Inferior parietal cortex (tissue), 1 donor: ENCODE data around the gene CPNE5.

ENCODE experiments used
- DNase-seq: peaks from one replicate; pipeline ENCODE4 v3.0.0-alpha.2; 2016; ENCODE audit errors: extremely low spot score

The CPNE5 gene

DNA sequence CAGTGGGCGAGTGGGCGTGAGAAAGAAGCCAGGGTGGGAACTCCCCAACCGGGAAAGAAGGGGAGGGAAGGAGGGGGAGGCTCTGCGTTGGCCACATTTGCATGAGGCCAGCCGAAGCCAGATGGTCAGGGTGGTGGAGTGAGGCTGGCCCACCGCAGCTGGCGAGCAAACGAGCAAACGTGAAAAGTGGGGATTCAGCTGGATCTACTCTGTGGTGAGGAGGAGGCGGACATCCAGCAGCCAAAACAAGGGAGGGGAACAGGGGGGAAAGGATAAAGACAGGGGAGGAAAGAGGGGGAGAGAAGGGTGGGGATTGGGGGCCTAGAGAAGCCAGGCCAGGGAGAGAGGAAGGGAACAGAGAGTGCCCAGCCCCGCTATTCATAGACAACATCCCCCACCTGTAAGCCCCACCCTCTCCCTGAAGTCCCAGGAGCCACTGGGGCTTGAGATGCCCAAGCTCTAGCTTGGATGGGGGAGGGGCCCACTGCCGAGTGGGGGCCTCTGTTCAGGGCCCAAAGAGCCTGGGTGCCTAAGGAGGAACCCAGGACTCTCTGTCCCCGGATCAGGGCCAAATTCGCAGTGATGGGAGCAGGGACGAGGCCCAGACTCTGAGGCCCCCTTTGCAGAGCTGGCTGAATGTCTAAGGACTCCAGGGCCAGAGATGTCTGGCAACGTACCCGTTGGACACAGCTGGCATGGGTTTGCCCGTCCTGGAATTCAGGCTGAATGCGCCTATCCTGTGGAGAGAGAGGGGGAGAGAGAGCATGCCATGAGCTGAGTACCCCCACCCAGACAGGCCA is 45.1 kb downstream of the CPNE5 start:
- no peak for DNase-seq

DNA sequence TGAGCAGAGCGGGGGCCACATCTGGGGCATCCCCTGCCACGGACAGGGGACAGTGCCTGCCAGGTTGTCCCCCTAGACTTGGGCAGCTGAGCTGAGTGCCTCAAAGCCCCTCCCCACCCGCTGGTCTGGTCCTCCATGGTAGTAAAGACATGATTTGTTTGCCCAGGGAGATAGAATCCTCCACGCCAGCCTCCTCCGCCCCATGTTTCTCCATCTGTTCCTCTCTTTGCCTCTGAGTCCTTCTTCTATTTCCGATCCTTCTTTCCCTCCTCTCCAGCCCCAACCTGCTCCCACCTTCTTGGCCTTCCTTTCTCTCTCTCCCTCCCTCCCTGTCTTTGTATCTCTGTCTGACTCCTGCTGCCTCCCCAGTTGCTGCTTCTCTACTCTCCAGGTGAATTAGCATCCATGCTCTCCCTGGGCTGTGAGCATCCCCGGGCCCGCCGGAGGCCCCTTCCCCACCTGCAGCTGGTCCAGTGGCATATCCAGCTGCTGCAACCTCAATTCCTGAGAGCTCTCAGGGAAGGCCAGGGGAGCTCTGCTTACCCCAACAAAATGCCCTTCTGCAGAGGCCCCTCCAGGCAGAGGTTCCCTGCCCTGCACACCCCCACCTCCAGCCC is 45.8 kb downstream of the CPNE5 start:
- peak; percentile 37 for DNase-seq

DNA sequence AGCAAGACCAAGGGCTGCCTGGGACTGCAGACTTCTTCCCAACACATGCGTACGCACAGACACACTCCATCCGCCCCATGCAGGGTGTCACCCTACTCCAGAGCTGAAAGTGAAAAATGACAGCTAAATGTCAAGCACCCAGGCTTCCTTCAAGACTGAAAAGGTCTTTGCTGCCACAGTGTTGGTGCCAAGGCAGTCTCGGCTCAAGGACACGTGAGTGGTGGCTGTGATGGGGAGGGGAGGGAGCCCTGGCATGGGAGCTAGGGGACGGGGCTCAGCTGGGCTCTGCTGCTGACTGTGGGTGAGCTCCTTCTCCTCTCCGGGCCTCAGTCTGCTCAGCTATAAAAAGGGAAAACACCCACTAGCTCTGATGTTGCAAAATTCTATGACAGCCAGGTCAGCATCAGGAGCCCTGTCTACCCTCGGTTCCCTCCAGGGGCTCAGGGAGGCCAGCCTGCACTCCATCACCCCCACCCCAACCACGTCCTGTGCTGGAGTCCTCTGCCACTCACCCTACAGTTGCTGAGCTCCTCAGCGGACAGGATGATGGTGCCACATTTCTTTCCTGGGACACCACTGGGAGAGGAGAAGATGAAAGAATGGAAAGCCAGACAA is 47.6 kb downstream of the CPNE5 start:
- no peak for DNase-seq

DNA sequence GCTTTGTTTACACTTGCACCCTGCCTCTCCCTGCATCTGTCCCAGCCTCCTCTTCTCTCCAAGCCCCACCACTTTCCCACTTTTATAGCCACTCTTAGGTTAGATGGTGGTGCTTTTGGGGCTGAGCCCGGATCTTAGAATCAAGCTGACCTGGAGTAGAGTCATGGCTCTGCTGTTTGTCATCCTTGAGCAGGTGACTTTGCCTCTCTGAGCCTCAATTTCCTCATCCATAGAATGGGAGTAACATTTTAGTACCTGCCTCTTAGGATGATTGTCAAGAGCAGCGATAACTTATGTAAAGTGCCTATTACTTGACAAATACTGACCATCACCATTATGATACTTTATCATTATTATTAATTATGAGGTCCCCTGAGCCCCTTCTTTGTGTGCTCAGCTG is 48.2 kb downstream of the CPNE5 start:
- DNase-seq, result no peak

DNA sequence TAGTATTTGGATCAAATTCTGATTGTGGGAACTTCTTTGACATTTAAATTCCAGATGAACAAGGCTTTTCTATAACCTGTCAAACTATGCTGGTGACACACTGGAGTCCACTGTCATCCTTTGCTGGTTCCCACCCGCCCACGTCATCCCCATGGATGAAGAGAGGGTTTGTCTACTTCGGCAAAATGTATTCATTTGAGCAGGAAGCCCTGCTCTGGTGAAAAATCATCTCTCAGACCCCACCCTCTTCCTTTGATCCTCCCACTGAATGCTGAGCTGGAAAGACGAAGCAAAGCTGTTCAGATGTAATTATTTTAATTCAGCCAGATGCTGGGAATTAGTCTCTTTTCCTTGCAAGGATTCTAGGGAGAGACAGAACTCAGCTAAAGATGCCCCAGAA is 50.5 kb downstream of the CPNE5 start:
- DNase-seq, result peak; percentile 37

DNA sequence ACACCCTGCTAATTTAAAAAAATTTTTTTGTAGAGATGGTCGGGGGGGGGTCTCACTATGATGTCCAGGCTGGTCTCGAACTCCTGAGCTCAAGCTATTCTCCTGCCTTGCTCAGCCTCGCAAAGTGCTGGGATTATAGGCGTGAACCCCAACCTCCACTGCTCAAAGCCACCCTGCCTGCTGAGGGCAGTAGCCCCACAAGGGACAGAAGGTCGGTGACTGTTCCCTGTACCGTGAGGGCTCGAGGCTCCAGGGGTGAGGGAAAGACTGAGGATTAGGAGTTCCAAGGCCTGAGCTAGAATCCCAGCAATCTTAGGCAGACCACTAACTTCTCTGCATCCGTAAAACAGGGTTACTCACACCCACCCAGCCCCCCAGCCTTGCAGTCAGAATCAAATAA is 51.1 kb downstream of the CPNE5 start:
- DNase-seq, result no peak

DNA sequence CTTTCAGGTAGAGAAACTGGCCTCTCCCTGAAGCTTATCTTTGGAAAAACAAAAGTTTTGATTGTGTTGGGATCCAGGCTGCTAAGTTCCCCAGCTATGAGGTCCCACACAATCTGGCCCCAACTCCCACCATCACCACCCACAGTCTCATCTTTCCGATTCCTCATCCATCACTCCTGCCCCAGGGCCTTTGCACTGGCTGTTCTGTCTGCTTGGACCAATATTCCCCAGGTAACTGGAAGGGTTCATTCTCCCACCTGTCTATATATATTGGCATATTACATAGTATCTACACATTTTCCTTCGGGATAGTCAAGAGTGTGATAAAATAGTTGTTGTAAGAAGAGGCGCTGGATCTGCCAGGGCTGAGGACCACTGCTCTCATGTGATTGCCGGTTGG is 52.0 kb downstream of the CPNE5 start:
- no peak for DNase-seq

DNA sequence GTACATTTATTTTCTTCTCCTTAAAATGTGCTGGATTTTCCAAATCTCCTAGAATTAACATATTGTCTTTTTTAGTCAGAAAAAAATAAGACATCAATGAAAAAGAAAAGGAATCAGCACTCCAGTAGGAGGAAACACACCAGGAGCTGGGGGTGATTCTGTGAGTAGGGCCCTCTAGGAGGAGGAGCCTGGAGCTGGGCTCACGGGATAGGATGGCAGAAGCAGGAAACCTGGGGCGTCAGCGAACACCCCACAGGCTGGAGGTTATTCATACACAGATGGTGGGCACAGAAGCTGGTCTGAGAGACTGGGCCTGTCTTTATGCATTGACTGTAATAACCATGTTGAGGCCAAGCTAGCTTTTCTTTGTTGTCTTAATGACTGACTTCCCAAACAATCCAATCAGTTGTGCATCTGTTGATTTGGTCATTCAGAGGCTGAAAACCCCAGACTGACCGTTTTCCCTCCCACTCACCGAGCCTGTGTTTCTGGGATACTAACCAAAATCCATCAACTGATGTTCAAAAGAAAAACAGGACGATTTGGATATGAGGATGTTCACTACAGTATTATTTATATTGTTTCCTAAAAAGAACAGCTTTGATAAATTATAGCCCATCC is 53.1 kb downstream of the CPNE5 start:
- DNase-seq, result no peak

DNA sequence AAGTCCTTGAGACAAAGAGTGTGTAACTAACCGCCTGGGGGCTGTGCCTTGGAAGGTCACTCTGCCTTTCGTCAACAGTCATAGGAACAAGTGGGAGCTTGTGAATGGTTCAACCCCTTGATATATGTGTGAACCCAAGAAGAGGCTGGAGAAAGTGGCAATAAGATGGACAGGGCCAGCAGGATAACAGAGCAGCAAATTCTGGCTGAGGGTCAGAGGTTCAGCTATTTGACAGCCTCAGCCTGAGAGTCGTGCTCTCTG is 54.9 kb downstream of the CPNE5 start:
- DNase-seq, result no peak

DNA sequence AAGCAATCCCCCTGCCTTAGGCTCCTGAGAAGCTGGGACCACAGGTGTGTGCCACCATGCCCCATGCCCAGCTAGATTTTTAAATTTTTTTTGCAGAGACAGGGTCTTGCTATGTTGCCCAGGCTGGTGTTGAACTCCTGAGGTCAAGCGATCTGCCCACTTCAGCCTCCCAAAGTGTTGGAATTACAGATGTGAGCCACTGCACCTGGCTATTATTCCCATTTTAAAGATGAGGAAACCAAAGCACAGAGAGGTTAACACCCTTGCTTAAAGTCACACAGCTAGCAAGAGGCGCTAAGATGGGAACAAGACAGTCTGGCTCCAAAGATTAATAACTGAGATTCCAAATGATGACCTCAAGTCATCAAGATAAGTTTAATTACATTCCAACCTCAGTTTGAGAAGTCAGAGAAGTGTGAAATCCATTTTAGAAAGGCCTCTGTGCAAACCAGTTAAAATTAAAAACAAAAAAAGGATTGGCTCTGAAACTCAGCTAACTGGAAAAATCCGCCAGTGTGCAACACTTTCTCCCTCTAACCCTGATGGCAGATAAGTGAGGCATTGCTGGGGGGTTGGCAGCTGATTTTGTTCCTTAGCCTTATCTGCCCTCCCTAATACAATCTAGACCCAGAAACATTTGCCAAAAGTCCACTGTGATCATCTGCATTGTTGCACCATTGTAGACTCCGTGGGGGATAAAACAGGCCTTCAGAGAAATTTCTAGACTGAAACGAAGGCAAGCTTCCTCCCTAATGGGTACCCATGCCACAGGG is 55.5 kb downstream of the CPNE5 start:
- no peak for DNase-seq

DNA sequence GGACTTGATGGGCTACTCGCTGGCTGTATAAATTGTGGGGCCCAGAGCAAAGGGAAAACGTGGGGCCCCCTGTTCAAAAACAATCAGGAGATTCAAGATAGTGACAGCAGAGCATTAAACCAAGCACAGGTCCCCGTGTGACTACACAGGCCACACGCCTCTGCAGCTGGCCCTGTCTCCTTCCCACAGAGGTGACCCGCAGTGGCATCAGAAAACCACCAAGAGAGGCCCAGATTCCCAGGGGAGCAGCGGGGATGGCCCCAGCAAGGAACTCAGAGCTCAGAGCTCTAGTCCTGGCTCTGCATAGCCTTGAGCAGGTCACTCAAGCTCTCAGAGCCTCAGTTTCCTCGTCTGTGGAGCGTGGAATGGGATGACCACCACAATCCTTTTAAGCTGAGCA is 57.6 kb downstream of the CPNE5 start:
- DNase-seq, result no peak

DNA sequence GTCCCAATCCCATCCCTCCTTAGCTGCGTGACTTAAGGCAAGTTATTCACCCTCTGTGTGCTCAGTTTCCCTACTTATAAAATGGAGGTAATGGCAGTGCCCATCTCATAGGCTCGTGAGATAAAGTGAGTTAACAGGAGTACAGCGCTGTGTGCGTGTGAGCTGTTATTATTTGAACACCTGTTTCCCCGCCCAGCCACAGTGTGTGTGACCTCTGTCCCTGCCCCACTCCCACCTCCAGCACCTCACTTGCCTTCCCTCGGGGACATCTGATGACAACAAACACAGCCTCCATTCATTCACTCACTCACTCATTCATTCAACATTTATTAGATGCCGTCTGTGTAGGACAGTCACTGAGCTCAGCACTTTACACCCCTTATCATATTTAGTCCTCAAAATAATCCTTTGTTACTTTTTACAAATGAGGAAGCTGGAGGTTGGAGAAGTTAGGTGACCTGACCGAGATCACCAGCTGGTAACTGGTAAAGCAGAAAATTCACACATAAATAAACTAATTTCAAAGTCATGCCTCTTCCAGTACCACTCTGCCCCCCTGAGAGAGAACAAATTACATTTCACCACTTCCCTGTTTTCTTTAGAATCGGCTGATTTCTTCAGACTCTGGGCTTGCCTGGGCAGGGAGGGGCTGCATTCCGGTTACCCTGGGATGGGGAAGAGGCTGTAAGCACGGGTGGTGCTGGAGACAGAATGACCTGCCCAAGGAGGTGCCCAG is 58.6 kb downstream of the CPNE5 start:
- no peak for DNase-seq

DNA sequence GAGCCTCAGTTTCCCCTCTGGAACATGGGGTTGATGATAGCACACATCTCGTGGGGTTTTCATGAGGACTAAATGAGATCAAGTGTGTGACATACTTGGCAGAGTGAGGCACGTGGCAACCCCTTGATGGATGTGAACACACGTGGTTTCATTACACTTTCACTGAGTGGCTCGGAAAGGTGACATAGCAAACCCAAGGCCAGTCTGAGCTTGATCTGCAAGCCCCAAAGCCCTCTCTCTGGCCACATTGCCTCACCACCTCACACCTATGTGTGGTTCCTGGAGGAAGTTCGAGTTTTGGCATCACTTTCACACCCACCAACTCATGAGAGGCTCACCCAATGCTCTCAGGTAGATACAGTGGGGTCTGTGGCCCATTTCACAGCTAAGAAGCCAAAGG is 60.0 kb downstream of the CPNE5 start:
- no peak for DNase-seq

DNA sequence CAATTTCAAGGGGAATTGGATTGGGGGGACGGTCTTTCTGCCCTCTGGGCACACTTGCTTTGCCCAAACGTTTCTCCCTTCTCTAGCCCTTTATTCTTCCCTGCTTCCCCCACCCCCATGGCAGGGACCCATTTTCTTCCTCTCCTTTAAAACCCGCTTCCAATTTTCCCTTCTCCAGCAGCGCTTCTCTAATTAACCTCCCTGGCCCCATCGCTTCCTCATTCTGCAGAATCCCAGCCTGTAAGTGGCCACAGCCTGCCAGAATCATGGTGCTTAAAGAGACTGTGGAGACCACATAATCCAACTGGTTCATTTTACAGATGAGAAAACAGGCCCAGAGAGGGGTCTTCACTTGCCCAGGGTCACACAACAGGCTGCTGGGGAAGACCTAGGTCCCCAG is 61.4 kb downstream of the CPNE5 start:
- DNase-seq, result no peak

DNA sequence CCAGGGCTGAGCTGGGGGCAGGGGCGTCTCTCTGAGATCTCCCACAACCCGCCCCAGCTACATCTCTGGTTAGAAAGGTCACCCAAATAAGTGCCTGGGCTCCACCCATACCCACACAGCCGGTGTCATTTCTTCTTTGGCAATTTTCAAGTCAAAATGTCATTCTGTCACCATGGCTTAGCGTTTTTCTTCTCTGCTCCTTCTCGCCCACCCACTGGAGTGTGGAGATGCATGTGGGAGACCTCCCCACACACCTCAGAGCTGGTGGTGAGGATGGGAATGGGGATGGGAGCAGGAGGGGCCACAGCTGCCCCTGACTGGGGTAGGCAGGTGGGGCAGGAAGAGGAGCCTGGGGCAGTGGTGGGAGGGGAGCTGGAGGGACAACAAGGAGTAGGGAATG is 63.1 kb downstream of the CPNE5 start:
- no peak for DNase-seq

DNA sequence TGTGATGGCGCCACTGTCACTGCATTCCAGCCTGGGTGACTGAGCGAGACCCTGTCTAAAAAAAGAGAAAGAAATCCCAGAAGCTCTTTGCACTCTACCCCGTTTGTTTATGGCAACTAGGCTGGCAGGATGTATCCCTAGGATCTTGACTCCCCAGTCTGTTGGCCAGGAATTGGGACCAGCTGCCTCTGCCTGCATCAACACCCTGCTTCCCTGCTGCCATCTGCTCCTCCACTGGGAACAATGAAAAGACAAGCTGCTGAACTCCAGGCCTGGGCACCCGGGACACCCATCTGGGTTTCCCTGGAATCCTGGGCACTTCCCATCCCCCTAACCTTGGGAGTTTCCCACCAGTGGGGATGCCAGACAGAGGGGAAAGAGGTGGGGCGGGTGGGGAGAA is 64.9 kb downstream of the CPNE5 start:
- no peak for DNase-seq

DNA sequence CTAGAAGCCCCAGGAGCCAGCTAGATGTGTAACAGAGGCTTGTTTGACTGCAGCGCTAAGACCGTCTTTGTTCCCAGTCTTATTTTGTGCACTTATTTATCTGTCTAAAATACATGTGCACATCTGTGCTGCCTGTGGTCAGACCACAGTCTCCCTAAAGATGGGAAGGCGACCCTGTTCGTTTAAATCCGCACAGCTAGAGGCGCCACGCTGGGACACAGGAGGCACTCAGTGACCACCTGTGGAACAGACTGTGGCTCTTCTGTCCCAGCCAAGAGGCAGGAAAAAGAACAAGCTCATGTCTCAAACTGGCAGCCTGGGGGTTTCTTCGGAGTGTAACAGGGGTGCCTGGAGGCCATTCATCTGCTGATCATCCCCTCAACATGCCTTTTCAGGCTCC is 66.8 kb downstream of the CPNE5 start:
- no peak for DNase-seq

DNA sequence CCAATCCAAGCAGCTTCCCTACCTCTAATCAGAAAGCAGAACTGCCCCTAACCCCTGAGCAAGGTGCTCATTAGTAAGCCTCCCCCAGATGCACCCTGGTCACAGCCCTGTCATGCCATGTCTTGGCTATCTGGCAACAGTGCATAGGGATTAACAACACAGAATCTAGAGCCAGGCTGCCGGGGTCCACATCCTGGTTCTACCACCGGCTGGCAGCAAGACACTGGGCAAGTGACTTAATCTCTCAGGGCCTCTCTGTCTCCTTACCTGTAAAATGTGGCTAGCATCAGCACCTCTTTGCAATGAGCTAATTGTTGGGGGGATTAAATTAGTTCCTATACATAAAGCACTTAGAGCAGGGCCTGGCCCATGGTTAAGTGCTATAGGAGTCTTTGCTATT is 68.1 kb downstream of the CPNE5 start:
- no peak for DNase-seq

DNA sequence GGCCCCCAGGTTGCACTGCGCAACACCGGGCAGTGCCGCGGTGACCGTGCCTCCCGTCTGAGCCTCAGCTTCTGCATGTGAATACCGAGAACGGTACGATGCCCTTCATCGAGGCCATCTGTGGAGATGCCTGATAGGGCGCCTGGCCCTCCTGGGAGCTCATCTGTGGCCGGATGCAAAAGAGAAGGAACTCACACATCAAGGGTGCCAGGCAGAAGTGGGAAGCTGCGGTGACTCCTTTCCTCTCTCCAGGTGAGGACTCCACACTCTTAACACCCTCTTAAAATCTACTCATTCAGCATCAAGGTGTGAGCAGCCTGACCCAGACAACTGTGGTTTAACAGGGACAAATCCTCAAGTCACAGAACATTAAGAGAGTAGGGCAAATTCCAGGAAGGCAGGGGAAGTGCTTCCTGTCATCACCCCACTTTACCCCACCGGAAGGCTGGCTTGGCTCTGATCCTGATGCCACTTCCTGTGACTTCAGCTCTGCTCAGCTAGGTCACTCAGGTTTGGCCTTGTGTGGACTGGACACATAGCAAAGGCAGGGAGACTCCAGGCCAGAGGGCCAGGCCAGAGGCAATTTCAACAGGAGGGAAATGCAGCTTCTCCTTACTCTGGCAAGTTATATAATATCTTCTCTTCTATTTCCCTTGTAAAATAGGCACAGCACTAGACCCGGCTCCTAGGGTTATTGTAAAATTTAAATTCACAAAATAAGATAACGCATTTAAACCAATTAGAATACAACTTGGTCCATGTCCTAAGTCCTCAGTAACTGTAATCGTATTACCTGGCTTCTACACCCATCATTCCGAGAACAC is 69.4 kb downstream of the CPNE5 start:
- no peak for DNase-seq

DNA sequence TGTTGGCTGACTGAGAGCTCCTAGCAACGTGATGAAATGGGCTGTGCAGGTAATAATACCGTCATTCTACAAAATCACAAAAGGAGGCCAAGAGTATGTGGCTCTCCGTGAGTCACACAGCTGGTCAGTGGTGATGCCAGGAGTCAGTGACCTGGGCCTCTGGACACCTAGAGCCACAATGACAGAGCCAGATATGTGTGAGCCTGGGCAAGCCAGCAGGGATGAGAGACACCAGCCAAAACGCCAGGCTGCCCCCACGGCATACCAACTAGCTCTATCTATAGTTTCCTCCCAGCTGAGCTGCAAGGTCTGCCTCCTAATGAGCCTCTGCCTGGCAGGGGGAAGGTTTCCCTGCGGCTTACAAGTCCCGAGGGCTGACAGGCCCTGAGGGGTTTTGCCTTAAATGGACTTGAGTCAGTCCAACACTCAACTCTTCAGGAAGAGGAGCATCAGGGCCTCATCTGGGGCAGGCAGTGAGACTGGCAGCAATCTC is 70.0 kb downstream of the CPNE5 start:
- DNase-seq, result no peak
